Neural cell (in vitro differentiated cells): Measurements from ENCODE around the gene LPP. TPM values are rescaled to one million over a fixed set of nuclear protein-coding genes. Genes with fewer than 3 reads are reported as not detected.
A peak's percentile ranks its signal among the peaks of the same experiment; 100 is the strongest.

ENCODE experiments used
- H2AFZ ChIP-seq: fragments of 200-600, 300-800 bp; sonication (generic), shearing (Covaris generic); 2 replicates; pipeline ENCODE4 v1.6.0; 2014; ENCODE audit warnings: low read depth, mild to moderate bottlenecking, antibody characterized with exemption, low read length, moderate library complexity
- H3F3A ChIP-seq: fragments of 200-600 bp; shearing (Covaris generic); 2 replicates; pipeline ENCODE4 v1.6.1; 2016; ENCODE audit warnings: mild to moderate bottlenecking, moderate library complexity, mixed read lengths, antibody characterized with exemption, low read length; ENCODE audit not compliant: insufficient read depth, poor library complexity, severe bottlenecking
- H3K27ac ChIP-seq: fragments of 200-600, 300-800 bp; sonication (generic), shearing (Covaris generic); 2 replicates; pipeline ENCODE4 v1.5.1; 2014; ENCODE audit warnings: mild to moderate bottlenecking, low read length, moderate library complexity
- H3K27me3 ChIP-seq: fragments of 300-800, 200-600 bp; sonication (generic), shearing (Covaris generic); 2 replicates; pipeline ENCODE4 v1.6.0; 2014; ENCODE audit warnings: mild to moderate bottlenecking, low read depth, low read length, moderate library complexity; ENCODE audit not compliant: insufficient read depth
- H3K36me3 ChIP-seq: fragments of 300-800, 200-600 bp; sonication (generic), shearing (Covaris generic); 2 replicates; pipeline ENCODE4 v1.5.1; 2014; ENCODE audit warnings: mild to moderate bottlenecking, antibody characterized with exemption, low read length, moderate library complexity; ENCODE audit not compliant: insufficient read depth
- H3K4me2 ChIP-seq: fragments of 300-800, 200-600 bp; sonication (generic), shearing (Covaris generic); 2 replicates; pipeline ENCODE4 v1.6.0; 2014; ENCODE audit warnings: mild to moderate bottlenecking, low read length
- H3K4me3 ChIP-seq: fragments of 300-800, 200-600 bp; sonication (generic), shearing (Covaris generic); 2 replicates; pipeline ENCODE4 v1.5.1; 2014; ENCODE audit warnings: mild to moderate bottlenecking, low read length, moderate library complexity
- H3K79me2 ChIP-seq: fragments of 200-600 bp; shearing (Covaris generic); replicated peaks from 2 replicates; pipeline ENCODE4 v1.6.0; 2014; ENCODE audit warnings: mild to moderate bottlenecking, low read length, moderate library complexity; ENCODE audit not compliant: insufficient read depth
- H3K9ac ChIP-seq: fragments of 300-800, 200-600 bp; sonication (generic), shearing (Covaris generic); 2 replicates; pipeline ENCODE4 v1.6.1; 2016; ENCODE audit warnings: mild to moderate bottlenecking, low read length, mixed read lengths
- H3K9me2 ChIP-seq: fragments of 200-600 bp; shearing (Covaris generic); 2 replicates; pipeline ENCODE4 v1.6.1; 2016; ENCODE audit warnings: mild to moderate bottlenecking, low read length, mixed read lengths; ENCODE audit not compliant: insufficient read depth
- H3K9me3 ChIP-seq: fragments of 200-600, 300-800 bp; sonication (generic), shearing (Covaris generic); 2 replicates; pipeline ENCODE4 v1.6.1; 2016; ENCODE audit warnings: mild to moderate bottlenecking, mixed run types, low read length, moderate library complexity, mixed read lengths
- H4K20me1 ChIP-seq: fragments of 200-600 bp; shearing (Covaris generic); 2 replicates; pipeline ENCODE4 v1.6.1; 2016; ENCODE audit warnings: mild to moderate bottlenecking, mixed run types; ENCODE audit not compliant: insufficient read depth
- EP300 ChIP-seq: fragments of 450-650 bp; conservative IDR thresholded peaks from 2 replicates; pipeline ENCODE4 v1.6.1; 2014; ENCODE audit warnings: antibody characterized with exemption, mild to moderate bottlenecking, moderate library complexity; ENCODE audit not compliant: poor library complexity, severe bottlenecking
- EZH2 ChIP-seq: fragments of 200-600, 300-800 bp; shearing (Covaris generic), sonication (generic); IDR thresholded peaks from 2 replicates; pipeline ENCODE4 v1.6.1; 2014; ENCODE audit warnings: antibody characterized with exemption, low read length, borderline replicate concordance, mild to moderate bottlenecking; ENCODE audit not compliant: insufficient read depth, poor library complexity, severe bottlenecking
- MXI1 ChIP-seq: fragments of 450-650 bp; conservative IDR thresholded peaks from 2 replicates; pipeline ENCODE4 v1.6.1; 2014; ENCODE audit warnings: antibody characterized with exemption, mild to moderate bottlenecking; ENCODE audit not compliant: poor library complexity, severe bottlenecking
- POLR2AphosphoS5 ChIP-seq: IDR thresholded peaks from 2 replicates; pipeline ENCODE4 v1.6.1; 2012
- RAD21 ChIP-seq: fragments of 450-650 bp; conservative IDR thresholded peaks from 2 replicates; pipeline ENCODE4 v1.6.1; 2014; ENCODE audit warnings: antibody characterized with exemption, mild to moderate bottlenecking, moderate library complexity
- SMC3 ChIP-seq: fragments of 450-650 bp; conservative IDR thresholded peaks from 2 replicates; pipeline ENCODE4 v1.6.1; 2014; ENCODE audit warnings: antibody characterized with exemption, mild to moderate bottlenecking, moderate library complexity; ENCODE audit not compliant: poor library complexity
- TAF1 ChIP-seq: IDR thresholded peaks from 2 replicates; pipeline ENCODE4 v1.6.1; 2012; ENCODE audit warnings: low read depth
- polyA plus RNA-seq: library from polyadenylated mRNA; depleted of rRNA; stranded (reverse); fragments of >200 nt; gene quantifications from 2 replicates; pipeline ENCODE4 v1.2.3, GENCODE V29; 2014
- TF ChIP-seq, protein P1 (sequence below): IDR thresholded peaks from 2 replicates; pipeline ENCODE4 v1.6.1; 2012; ENCODE audit warnings: borderline replicate concordance
- TF ChIP-seq, protein P2 (sequence below): fragments of 450-650 bp; IDR thresholded peaks from 2 replicates; pipeline ENCODE4 v1.5.1; 2014; ENCODE audit warnings: antibody characterized with exemption, mild to moderate bottlenecking, moderate library complexity; ENCODE audit not compliant: poor library complexity, severe bottlenecking

Gene LPP
- polyA plus RNA-seq, 1 donor from 2014 or later, result 3.0 TPM

- H3K36me3 ChIP-seq, result no peaks in the 10 kb centered on the region
- no peak overlapping the region for H3K4me2 ChIP-seq
- no peak overlapping the region for H3K4me3 ChIP-seq
- H3K27ac ChIP-seq, result no peak overlapping the region
- no peak overlapping the region for H2AFZ ChIP-seq
- TF ChIP-seq MXI1, result no peak
- TF ChIP-seq POLR2AphosphoS5, result no peak
- TF ChIP-seq, protein P1, sequence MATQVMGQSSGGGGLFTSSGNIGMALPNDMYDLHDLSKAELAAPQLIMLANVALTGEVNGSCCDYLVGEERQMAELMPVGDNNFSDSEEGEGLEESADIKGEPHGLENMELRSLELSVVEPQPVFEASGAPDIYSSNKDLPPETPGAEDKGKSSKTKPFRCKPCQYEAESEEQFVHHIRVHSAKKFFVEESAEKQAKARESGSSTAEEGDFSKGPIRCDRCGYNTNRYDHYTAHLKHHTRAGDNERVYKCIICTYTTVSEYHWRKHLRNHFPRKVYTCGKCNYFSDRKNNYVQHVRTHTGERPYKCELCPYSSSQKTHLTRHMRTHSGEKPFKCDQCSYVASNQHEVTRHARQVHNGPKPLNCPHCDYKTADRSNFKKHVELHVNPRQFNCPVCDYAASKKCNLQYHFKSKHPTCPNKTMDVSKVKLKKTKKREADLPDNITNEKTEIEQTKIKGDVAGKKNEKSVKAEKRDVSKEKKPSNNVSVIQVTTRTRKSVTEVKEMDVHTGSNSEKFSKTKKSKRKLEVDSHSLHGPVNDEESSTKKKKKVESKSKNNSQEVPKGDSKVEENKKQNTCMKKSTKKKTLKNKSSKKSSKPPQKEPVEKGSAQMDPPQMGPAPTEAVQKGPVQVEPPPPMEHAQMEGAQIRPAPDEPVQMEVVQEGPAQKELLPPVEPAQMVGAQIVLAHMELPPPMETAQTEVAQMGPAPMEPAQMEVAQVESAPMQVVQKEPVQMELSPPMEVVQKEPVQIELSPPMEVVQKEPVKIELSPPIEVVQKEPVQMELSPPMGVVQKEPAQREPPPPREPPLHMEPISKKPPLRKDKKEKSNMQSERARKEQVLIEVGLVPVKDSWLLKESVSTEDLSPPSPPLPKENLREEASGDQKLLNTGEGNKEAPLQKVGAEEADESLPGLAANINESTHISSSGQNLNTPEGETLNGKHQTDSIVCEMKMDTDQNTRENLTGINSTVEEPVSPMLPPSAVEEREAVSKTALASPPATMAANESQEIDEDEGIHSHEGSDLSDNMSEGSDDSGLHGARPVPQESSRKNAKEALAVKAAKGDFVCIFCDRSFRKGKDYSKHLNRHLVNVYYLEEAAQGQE, result no peak
- no peaks in the 10 kb centered on the region for H4K20me1 ChIP-seq
- H3K9me3 ChIP-seq, result no peaks in the 10 kb centered on the region
- H3F3A ChIP-seq, result peaks cover 10% of the 10 kb centered on the region
- H3K9ac ChIP-seq, result no peak overlapping the region
- no peaks in the 10 kb centered on the region for H3K9me2 ChIP-seq
- no peaks in the 10 kb centered on the region for H3K79me2 ChIP-seq
- H3K27me3 ChIP-seq, result no peaks in the 10 kb centered on the region
Measured at GRCh38 chr3:188284455-188285212, 130.7 kb downstream of the LPP start.

- no peaks in the 10 kb centered on the region for H4K20me1 ChIP-seq
- no peaks in the 10 kb centered on the region for H3K9me3 ChIP-seq
- H3K27me3 ChIP-seq, result no peaks in the 10 kb centered on the region
- no peaks in the 10 kb centered on the region for H3K36me3 ChIP-seq
- H3K79me2 ChIP-seq, result no peaks in the 10 kb centered on the region
- H3K9me2 ChIP-seq, result no peaks in the 10 kb centered on the region
- no peak overlapping the region for H3K4me2 ChIP-seq
- H3K27ac ChIP-seq, result peak overlapping the region; percentile 90
- H3K9ac ChIP-seq, result no peak overlapping the region
- H2AFZ ChIP-seq, result no peak overlapping the region
- H3F3A ChIP-seq, result peaks cover 10% of the 10 kb centered on the region
- H3K4me3 ChIP-seq, result no peak overlapping the region
- TF ChIP-seq RAD21 (no peak), EP300 (no peak), MXI1 (no peak), SMC3 (no peak), TAF1 (no peak), EZH2 (no peak), POLR2AphosphoS5 (no peak)
- TF ChIP-seq, protein P1, result no peak
- TF ChIP-seq, protein P2, sequence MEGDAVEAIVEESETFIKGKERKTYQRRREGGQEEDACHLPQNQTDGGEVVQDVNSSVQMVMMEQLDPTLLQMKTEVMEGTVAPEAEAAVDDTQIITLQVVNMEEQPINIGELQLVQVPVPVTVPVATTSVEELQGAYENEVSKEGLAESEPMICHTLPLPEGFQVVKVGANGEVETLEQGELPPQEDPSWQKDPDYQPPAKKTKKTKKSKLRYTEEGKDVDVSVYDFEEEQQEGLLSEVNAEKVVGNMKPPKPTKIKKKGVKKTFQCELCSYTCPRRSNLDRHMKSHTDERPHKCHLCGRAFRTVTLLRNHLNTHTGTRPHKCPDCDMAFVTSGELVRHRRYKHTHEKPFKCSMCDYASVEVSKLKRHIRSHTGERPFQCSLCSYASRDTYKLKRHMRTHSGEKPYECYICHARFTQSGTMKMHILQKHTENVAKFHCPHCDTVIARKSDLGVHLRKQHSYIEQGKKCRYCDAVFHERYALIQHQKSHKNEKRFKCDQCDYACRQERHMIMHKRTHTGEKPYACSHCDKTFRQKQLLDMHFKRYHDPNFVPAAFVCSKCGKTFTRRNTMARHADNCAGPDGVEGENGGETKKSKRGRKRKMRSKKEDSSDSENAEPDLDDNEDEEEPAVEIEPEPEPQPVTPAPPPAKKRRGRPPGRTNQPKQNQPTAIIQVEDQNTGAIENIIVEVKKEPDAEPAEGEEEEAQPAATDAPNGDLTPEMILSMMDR, result no peak
Measured at GRCh38 chr3:188286087-188286513, 132.1 kb downstream of the LPP start.
